Umbilical cord (tissue), 2 donors: Measurements from ENCODE around the gene ZNF638. TPM values are rescaled to one million over a fixed set of nuclear protein-coding genes. Genes with fewer than 3 reads are reported as not detected.
"Not testable (repeated sequence)": the region's sequence is repeated elsewhere in the genome, so short reads cannot be mapped to it uniquely, and the experiment has no call there.

Source experiments
- DNase-seq: peaks from one replicate; pipeline ENCODE4 v3.0.0-alpha.2; 2015; ENCODE audit warnings: low spot score
- total RNA-seq: library from RNA; depleted of rRNA; stranded (reverse); fragments of >200 nt; gene quantifications from one replicate; pipeline ENCODE4 v1.2.3, GENCODE V29; 2014; ENCODE audit warnings: low replicate concordance; ENCODE audit not compliant: insufficient read depth

Gene ZNF638
- total RNA-seq, 1 donor from 2014 or later = 169 TPM

GRCh38 chr2:71393216-71393615 is 61.6 kb downstream of the ZNF638 start:
- no peak for DNase-seq

- no peak for DNase-seq
Observed at GRCh38 chr2:71395471-71395870, 63.9 kb downstream of the ZNF638 start.

GRCh38 chr2:71402427-71402826 is 70.8 kb downstream of the ZNF638 start:
- no peak for DNase-seq

GRCh38 chr2:71409611-71410010 is 78.0 kb downstream of the ZNF638 start:
- no peak for DNase-seq

- no peak for DNase-seq
Observed at GRCh38 chr2:71410696-71411095, 79.1 kb downstream of the ZNF638 start.

- not testable (repeated sequence) for DNase-seq
Observed at GRCh38 chr2:71416866-71417265, 85.3 kb downstream of the ZNF638 start.

GRCh38 chr2:71417300-71418202 is 86.0 kb downstream of the ZNF638 start:
- DNase-seq = no peak

GRCh38 chr2:71419145-71419544 is 87.6 kb downstream of the ZNF638 start:
- DNase-seq = no peak

- DNase-seq = no peak
Observed at GRCh38 chr2:71419976-71420375, 88.4 kb downstream of the ZNF638 start.

GRCh38 chr2:71422786-71423185 is 91.2 kb downstream of the ZNF638 start:
- no peak for DNase-seq

GRCh38 chr2:71423817-71424420 is 92.3 kb downstream of the ZNF638 start:
- no peak for DNase-seq

GRCh38 chr2:71426721-71427120 is 95.1 kb downstream of the ZNF638 start:
- DNase-seq = no peak

GRCh38 chr2:71428472-71429383 is 97.1 kb downstream of the ZNF638 start:
- DNase-seq = no peak

- not testable (repeated sequence) for DNase-seq
Observed at GRCh38 chr2:71445142-71445541, 113.6 kb downstream of the ZNF638 start.

- DNase-seq = no peak
Observed at GRCh38 chr2:71446505-71446904, 114.9 kb downstream of the ZNF638 start.

GRCh38 chr2:71449343-71449742 is 117.8 kb downstream of the ZNF638 start:
- DNase-seq = no peak

- no peak for DNase-seq
Observed at GRCh38 chr2:71451705-71452104, 120.1 kb downstream of the ZNF638 start.

GRCh38 chr2:71452565-71452964 is 121.0 kb downstream of the ZNF638 start:
- DNase-seq = no peak

- peak; percentile 20 for DNase-seq
Observed at GRCh38 chr2:71453404-71454220, 122.0 kb downstream of the ZNF638 start, which contains the start of gene DYSF. DYSF (plus strand) TSS chr2:71453561.

- DNase-seq = peak; percentile 40
Observed at GRCh38 chr2:71454221-71455010, 122.8 kb downstream of the ZNF638 start.
